Measurements from ENCODE around the gene SLC25A1.

SLC25A1 gene

DNA sequence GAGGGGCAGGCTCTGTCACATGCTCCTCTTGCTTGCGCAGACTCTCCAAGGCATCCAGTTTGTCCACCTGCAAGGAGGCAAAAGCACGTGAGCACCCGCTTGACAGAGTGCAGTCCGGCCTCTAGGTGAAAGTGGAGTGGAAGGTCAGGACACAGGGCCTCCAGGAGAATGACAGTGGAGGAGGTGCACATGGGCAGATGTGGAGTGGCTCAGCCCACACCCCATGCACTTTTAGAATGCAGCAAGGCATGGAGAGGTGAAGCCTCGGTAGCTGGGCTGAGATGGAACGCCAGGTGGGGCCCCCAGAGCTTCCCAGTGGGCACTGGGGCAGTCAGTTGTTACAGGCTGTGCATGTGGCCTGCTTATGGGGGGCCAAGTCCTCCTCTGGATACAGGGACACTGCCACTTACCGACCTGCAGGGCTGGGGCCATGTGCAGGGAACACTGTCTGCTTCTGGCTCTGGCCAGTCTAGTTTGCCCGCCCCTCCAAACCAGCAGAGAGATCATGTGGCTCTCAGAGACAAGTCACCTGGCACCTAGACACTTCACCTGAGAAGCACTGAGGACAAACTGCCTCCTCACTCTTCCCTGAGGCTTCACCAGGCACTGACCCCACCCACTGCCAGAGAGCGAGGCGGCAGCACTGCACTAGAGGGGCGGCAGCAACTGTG lies 2.3 kb upstream of the SLC25A1 start:
- no peak overlapping the region for H3K4me3 ChIP-seq (ENCODE audit: low read length)
- no peak for TF ChIP-seq ZNF274 (IDR thresholded peaks at IDR 0.05; ENCODE audit: low read depth, low read length)

DNA sequence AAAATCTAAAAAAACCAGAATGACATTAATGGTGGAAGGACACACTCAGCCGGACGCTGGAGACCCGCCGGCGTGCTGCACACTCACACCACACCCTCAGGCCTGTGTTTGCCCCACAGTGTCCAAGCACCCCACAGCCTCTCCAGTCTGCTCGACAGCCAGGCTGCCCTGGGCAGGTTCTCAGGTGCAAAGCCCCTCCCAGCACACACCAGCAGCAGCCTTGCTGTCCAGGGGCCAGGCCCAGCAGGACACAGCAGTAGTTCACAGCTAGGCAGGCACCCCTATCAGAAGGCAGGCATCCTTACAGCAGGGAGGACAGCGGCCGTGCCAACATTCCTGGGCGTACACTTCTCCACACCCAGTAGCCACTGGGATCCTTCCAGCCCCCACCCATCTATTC lies 1.7 kb upstream of the SLC25A1 start:
- no peak overlapping the region for H3K4me3 ChIP-seq (ENCODE audit: low read length)
- TF ChIP-seq ZNF274 (IDR thresholded peaks at IDR 0.05; ENCODE audit: low read depth, low read length), result no peak

DNA sequence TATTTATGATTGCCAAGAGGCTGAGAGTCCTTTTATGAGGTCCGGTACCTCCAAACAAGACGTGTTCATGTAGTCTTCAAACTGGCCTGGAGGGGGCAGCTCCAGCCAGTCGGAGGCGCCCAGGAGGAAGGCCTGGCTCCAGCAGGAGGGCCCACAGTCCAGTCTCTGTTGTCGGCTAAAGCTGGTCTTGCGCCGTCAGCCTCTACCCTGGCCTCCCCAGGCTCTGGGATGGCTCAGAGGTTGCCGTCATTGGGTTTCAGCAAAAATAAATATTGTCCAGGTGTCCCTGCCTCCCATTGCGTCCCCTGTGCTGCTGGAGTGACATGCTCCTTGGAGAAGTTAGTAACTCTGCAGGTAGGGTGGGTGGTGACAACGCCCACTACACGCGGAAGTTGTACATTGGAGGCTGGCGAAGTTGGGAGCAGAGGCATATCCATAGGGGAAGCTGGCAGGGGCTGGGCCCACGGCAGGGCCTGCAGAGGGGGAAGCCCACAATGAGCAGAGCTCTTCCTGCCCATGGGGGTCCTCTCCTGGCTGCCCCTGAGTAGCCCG lies 1.0 kb upstream of the SLC25A1 start:
- no peak for TF ChIP-seq ZNF274 (IDR thresholded peaks at IDR 0.05; ENCODE audit: low read depth, low read length)
- peak overlapping the region; percentile 63; the same call in 1 of the 2 replicates for H3K4me3 ChIP-seq (ENCODE audit: low read length)

DNA sequence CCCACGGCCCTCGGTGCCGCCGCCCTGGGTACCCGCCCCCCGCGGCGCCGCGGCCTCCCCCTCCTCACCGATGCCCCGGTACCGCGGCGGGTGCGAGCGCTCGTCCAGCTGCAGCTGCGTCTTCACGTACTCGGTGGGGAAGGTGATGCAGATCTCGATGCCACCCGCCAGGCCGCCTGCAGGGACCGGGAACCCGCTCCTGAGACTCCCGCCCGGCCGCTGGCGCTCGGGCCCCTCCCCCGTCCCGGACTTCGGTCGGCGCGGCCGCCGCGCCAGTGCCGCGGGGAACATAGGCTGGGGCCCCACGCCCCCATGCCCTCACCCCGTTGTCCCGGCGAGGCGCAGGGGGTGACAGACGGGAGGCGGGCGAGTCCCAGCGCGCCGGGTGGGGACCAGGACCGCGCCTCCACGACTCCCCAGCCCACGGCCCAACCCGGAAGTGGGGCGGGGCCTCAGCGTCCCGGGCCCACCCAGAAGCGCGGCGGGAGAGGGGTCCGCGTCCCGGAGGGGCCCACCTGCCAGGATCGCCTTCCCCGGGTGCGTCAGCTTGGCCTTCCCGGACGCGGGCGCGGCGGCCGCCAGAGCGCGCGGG lies 375 bp downstream of the SLC25A1 start:
- no peak for TF ChIP-seq ZNF274 (IDR thresholded peaks at IDR 0.05; ENCODE audit: low read depth, low read length)
- H3K4me3 ChIP-seq (ENCODE audit: low read length), result peak overlapping the region; percentile 83

GRCh38 chr22:19177164-19178064 lies 1.1 kb downstream of the SLC25A1 start:
- TF ChIP-seq ZNF274 (IDR thresholded peaks at IDR 0.05; ENCODE audit: low read depth, low read length), result no peak
- H3K4me3 ChIP-seq (ENCODE audit: low read length), result peak overlapping the region; percentile 83

- H3K4me3 ChIP-seq (ENCODE audit: low read length), result no peak overlapping the region
Measured at GRCh38 chr22:19176732-19177131, 1.8 kb downstream of the SLC25A1 start.

GRCh38 chr22:19176175-19176643 lies 2.3 kb downstream of the SLC25A1 start:
- TF ChIP-seq ZNF274 (IDR thresholded peaks at IDR 0.05; ENCODE audit: low read depth, low read length), result no peak
- no peak overlapping the region for H3K4me3 ChIP-seq (ENCODE audit: low read length)

More at GRCh38 chr22:19176732-19177131, 1.8 kb downstream of the SLC25A1 start:
- TF ChIP-seq ZNF274 (IDR thresholded peaks at IDR 0.05; ENCODE audit: low read depth, low read length), result no peak

DNA sequence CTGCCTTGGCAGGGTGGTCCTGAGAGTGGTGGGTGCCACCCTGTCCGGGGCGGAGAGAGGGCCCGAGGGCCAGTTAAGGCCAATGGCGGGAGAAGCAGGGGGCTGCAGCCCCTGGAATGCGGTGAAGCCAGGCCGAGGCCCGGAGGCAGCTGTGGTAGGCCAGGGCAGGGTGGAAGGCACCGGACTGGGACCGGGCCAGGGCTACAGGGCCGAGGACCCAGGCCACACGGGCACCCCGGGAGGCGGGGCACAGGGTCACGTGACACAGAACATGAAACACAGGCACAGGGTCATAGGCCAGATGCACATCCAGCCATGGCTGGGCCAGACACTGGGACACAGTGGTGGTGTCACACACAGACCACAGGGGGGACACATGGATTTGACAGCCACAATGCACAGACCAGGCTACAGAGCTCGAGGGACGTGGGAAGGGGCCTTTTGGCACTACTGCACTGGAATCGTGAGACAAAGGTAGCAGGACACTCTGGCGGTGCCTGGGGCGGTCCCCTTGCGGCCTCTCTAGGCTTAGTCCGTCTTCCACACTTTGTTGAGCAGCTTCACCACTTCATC lies 2.8 kb downstream of the SLC25A1 start:
- TF ChIP-seq ZNF274 (IDR thresholded peaks at IDR 0.05; ENCODE audit: low read depth, low read length), result no peak
- no peak overlapping the region for H3K4me3 ChIP-seq (ENCODE audit: low read length)

DNA sequence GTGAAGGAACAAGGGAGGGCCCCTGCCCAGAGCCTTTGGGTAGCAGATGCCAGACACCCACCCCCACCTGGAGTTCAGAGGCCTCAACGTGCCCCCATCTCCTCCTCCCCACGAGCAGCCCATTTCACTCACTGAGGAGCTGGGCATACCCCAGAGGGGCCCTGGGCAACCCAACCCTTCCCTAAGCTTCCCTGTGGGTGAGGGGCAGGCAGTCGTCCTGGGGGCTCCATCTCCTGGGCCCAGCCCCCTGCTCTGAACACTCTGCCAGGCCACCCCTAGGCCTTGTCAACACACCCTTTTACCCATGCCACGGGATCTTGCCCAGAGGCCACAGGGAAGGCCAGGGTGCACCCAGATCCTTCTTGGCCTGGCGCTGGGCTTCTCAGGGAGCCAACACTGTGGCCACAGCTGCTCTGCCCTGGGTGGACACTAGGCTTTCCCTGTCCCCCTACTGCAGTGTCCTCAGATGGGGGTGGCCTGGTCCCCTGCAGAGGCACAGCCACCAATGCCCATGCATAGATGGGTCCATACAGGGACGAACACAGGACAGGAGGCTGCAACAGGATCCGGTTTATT lies 3.4 kb downstream of the SLC25A1 start:
- H3K4me3 ChIP-seq (ENCODE audit: low read length), result no peak overlapping the region
- TF ChIP-seq ZNF274 (IDR thresholded peaks at IDR 0.05; ENCODE audit: low read depth, low read length), result no peak

DNA sequence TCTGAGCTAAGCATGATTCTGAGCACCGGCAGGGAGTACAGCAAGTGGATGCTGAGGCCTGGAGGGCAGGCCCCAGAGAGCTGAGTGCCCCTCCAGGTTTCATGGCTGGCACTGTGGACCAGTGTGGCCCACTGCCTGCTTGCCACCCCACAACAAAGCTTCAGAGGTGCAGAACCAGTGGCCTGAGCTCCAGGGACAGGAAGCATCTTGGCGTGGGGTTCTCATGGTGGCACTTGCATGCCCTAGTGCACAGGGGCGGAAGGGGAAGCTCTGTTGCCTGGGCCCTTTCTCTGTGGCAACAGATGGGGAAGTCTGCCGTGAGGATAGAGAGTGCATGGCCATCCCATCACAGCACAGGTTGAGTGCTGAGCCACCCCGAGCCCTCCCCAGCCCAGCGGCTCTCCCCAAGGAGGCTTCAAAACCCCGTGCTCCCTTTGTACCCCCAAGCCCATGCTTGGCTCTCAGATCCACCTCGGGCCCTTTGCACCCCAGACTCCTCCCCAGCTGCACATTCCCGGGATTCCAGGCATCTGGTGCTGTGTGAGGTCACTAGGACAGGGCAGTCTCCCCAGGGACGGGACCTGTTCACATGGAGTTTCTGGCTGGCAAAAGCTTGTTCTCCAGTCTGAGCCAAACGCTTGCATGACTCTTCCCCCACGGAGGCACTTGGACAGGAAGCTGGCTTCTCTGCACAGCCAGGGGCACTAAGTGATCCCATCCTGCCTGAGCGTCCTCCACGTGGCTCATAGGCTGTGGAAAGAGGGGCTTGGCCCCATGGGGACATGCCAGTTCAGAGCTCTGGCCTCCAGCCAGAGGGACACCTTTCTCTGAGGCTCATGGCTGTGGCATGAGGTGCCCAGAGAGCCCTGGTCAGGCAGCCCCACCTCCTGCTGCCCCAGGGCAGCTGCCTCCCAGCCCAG lies 4.2 kb downstream of the SLC25A1 start:
- no peak overlapping the region for H3K4me3 ChIP-seq (ENCODE audit: low read length)
- TF ChIP-seq ZNF274 (IDR thresholded peaks at IDR 0.05; ENCODE audit: low read depth, low read length), result no peak

DNA sequence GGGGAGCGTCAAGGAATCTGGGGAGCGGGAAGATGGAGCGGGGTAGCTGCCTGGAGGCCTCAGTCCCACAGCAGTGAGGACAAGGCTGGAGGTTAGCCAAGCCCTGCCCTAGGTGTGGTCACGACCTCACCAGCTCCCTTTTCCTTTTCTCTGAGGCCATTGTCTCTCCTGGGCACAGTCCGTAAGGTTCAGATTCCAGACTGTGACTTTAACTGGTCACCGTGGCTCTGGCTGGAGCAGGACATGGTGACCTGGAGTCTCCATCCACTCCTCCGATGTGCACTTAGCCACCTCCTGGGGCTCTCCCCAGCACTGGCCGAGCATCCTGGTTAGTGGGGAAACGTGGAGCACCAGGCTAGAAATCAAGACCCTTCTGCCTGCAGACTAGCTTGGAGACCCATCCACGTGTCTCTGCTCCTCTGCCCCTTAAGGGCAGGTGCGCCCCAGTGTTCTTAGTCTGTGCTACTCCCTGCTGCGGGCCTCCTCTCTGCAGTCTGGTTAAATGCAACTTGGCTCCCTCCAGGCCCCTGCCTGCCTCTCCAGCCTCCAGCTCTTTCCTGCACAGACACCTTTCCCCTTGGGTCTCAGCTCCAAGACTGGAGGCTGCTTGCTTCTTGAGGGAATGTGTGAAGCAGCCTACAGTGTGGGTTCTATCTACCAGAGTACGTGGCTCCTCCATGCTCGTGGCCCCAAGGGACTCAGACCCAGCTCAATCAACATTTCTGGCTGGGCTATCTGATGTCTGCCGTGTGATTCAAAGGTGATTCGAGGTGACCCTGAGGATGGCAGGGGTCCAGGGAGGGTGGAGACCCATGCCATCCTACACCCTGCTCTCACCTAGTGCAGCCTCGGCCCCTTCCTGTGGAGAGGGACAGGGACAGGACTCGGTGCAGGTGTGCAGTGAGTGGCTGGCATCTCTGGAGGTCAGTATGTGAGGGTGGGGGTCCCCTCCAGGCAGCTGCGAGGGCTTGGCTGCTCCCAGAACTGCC lies 5.2 kb downstream of the SLC25A1 start:
- no peak for TF ChIP-seq ZNF274 (IDR thresholded peaks at IDR 0.05; ENCODE audit: low read depth, low read length)
- peak overlapping the region; percentile 92; the same call in 1 of the 2 replicates for H3K4me3 ChIP-seq (ENCODE audit: low read length)
